ENCODE data around the gene RHBDL2. TPM values are rescaled to one million over a fixed set of nuclear protein-coding genes. Genes with fewer than 3 reads are reported as not detected.

Gene RHBDL2
- total RNA-seq, 1 experiment from 2014 or later: not detected

DNA sequence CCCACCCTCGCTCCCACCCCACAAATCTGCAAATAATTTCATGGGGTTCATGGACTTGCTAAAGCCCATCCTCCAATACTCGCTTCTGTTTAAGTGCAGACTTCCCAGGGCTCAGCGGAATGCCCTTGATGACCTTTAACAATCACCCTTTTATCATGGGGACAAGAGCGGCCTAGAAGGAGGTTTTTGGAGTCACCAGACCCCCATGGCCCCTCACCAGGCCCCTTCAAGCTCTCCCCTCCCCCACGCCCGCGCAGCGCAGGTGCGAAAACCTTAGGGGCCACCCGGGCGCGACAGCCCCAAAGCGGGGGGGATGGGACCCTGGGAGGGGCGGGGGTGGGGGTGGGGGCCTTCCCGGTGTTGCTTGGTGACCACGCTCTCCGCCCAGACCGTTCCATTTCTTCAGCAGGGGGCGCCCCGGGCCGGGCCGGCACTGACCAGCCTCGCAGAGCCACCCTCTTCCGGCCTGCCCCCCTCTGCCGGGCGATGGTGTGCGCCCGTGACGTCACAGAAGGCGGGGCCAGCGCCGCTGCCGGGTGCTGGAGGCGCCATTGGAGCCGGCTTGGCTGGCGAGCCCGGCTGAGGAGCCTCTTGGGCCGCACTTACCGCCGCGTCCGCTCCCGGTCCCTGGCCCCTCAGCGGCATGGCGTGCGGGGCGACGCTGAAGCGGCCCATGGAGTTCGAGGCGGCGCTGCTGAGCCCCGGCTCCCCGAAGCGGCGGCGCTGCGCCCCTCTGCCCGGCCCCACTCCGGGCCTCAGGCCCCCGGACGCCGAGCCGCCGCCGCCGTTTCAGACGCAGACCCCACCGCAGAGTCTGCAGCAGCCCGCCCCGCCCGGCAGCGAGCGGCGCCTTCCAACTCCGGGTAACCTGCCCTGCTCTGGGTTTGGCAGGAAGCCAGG lies 49.4 kb upstream of the RHBDL2 start, which contains the start of gene AKIRIN1 (continued):
- TF ChIP-seq FOSL1 (IDR thresholded peaks at IDR 0.05; ENCODE audit: low read depth) (no peak), RAD21 (IDR thresholded peaks at IDR 0.05; ENCODE audit: low read depth) (no peak), SRF (IDR thresholded peaks at IDR 0.05; ENCODE audit: low read depth) (peak; percentile 17; the same call in 1 of the 2 replicates), ZFX (IDR thresholded peaks at IDR 0.05) (peak; percentile 76)
- TF ChIP-seq, protein P1, sequence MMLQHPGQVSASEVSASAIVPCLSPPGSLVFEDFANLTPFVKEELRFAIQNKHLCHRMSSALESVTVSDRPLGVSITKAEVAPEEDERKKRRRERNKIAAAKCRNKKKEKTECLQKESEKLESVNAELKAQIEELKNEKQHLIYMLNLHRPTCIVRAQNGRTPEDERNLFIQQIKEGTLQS (IDR thresholded peaks at IDR 0.05): no peak

DNA sequence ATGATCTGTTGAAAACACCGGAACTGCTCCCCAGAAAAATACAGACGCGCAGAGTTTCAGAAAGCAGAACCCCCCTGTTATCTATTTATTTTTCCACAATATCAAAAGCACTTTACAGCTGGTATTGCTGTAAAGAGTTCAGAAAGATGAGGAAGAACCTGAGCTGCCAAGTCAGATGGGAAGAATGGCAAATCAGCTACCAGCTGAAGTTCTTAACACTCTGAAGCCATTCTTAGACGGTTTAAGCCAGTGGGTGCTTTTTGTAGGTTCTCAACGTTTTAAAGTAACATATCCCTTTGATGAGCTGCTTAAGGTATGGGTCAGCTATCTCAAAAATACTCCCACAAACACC lies 48.7 kb upstream of the RHBDL2 start:
- Histone ChIP-seq H3K9me3 (ENCODE audit: control insufficient read depth in 1 of 2, insufficient read depth in 1 of 2, low read depth in 1 of 2, low read length in 2 of 2) (no peaks in the 10 kb centered on the region), H3K79me2 (ENCODE audit: insufficient read depth, low read length) (peaks cover 43% of the 10 kb centered on the region), H3K27me3 (ENCODE audit: insufficient read depth, low read length) (no peaks in the 10 kb centered on the region), H4K20me1 (ENCODE audit: insufficient read depth) (peaks cover 12% of the 10 kb centered on the region; the same call in 1 of the 2 replicates), H3K4me1 (ENCODE audit: control insufficient read depth in 1 of 2, insufficient read depth in 2 of 2, low read length in 2 of 2) (peaks cover 29 to 45% of the 10 kb centered on the region in 2 experiments), H3K4me3 (replicated peaks in 1 of 2; ENCODE audit: low read depth in 1 of 2, low read length in 2 of 2) (peak overlapping the region; percentile 52 to 88), H3K4me2 (ENCODE audit: low read length) (peak overlapping the region; percentile 99), H3K36me3 (ENCODE audit: control insufficient read depth in 1 of 2, insufficient read depth in 2 of 2, low read length in 2 of 2) (peaks cover 6 to 8% of the 10 kb centered on the region in 2 experiments; a peak in 1 of 4 replicates), H3K9ac (ENCODE audit: low read length) (peak overlapping the region; percentile 67), H2AFZ (ENCODE audit: low read depth, low read length, poor library complexity, severe bottlenecking) (peak overlapping the region; percentile 91), H3K27ac (ENCODE audit: low read depth, low read length) (peak overlapping the region; percentile 23; the same call in 1 of the 2 replicates), H3K9me2 (ENCODE audit: insufficient read depth) (no peaks in the 10 kb centered on the region)
- TF ChIP-seq EGR1 (IDR thresholded peaks at IDR 0.05; ENCODE audit: low read depth) (no peak), ZFX (IDR thresholded peaks at IDR 0.05) (no peak), POLR2A (IDR thresholded peaks at IDR 0.05; ENCODE audit: borderline replicate concordance, extremely low read depth, insufficient read depth, insufficient read length) (no peak), CBX3 (IDR thresholded peaks at IDR 0.05; ENCODE audit: low read depth) (no peak), ZNF274 (IDR thresholded peaks at IDR 0.05; ENCODE audit: low read depth, low read length) (no peak), POLR2AphosphoS5 (IDR thresholded peaks at IDR 0.05; ENCODE audit: low read depth, low read length) (no peak), EZH2phosphoT487 (IDR thresholded peaks at IDR 0.05; ENCODE audit: borderline replicate concordance) (no peak)
- TF ChIP-seq, protein P2, sequence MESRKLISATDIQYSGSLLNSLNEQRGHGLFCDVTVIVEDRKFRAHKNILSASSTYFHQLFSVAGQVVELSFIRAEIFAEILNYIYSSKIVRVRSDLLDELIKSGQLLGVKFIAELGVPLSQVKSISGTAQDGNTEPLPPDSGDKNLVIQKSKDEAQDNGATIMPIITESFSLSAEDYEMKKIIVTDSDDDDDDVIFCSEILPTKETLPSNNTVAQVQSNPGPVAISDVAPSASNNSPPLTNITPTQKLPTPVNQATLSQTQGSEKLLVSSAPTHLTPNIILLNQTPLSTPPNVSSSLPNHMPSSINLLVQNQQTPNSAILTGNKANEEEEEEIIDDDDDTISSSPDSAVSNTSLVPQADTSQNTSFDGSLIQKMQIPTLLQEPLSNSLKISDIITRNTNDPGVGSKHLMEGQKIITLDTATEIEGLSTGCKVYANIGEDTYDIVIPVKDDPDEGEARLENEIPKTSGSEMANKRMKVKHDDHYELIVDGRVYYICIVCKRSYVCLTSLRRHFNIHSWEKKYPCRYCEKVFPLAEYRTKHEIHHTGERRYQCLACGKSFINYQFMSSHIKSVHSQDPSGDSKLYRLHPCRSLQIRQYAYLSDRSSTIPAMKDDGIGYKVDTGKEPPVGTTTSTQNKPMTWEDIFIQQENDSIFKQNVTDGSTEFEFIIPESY (IDR thresholded peaks at IDR 0.05; ENCODE audit: extremely low read depth, insufficient replicate concordance, low read length): no peak
- TF ChIP-seq, protein P3, sequence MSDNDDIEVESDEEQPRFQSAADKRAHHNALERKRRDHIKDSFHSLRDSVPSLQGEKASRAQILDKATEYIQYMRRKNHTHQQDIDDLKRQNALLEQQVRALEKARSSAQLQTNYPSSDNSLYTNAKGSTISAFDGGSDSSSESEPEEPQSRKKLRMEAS (IDR thresholded peaks at IDR 0.05): no peak
- ATAC-seq (no peak), DNase-seq (ENCODE audit: low read depth, low spot score) (no peak)
- POLR2A ChIA-PET: interaction anchor here (1.5 to 2.2 kb wide), 2 partner anchors 25 to 31 kb away, joined by 4 to 9 read pairs; no protein-coding TSS in a partner anchor
- intact Hi-C loops (cut with micrococcal nuclease): loop anchor here (5.0 kb wide), 1 partner anchor 33 kb away; no protein-coding TSS in a partner anchor
- CTCF ChIA-PET: no interaction called here
- RAD21 ChIA-PET (ENCODE audit: low non-redundant PET in 1 of 2, low total read pairs in 2 of 2, uncharacterized antibody in 2 of 2, unreplicated experiment in 2 of 2): no interaction called here
- no TSS peak for BruUV-seq (replicated peaks)
